ENCODE data around the gene PKN1.
A peak's percentile ranks its signal among the peaks of the same experiment; 100 is the strongest.

- TF ChIP-seq CTCF (CRISPR knock-in tag; IDR thresholded peaks at IDR 0.05) (peak; percentile 34), POLR2A (IDR thresholded peaks at IDR 0.05; ENCODE audit: insufficient read depth in 1 of 2, low read depth in 2 of 2, low read length in 2 of 2) (no peak), FOXA3 (CRISPR knock-in tag; IDR thresholded peaks at IDR 0.05) (no peak), THAP11 (CRISPR knock-in tag; IDR thresholded peaks at IDR 0.05) (no peak), NR2F6 (IDR thresholded peaks at IDR 0.05) (no peak), NR2F6 (CRISPR knock-in tag; IDR thresholded peaks at IDR 0.05) (no peak), EED (CRISPR knock-in tag; IDR thresholded peaks at IDR 0.05) (no peak), ARNTL (CRISPR knock-in tag; IDR thresholded peaks at IDR 0.05) (no peak), KAT7 (CRISPR knock-in tag; IDR thresholded peaks at IDR 0.05; ENCODE audit: borderline replicate concordance) (no peak), ZNF234 (CRISPR knock-in tag; conservative IDR thresholded peaks at IDR 0.05) (no peak), ATF2 (CRISPR knock-in tag; IDR thresholded peaks at IDR 0.05) (no peak)
- TF ChIP-seq, protein P1, sequence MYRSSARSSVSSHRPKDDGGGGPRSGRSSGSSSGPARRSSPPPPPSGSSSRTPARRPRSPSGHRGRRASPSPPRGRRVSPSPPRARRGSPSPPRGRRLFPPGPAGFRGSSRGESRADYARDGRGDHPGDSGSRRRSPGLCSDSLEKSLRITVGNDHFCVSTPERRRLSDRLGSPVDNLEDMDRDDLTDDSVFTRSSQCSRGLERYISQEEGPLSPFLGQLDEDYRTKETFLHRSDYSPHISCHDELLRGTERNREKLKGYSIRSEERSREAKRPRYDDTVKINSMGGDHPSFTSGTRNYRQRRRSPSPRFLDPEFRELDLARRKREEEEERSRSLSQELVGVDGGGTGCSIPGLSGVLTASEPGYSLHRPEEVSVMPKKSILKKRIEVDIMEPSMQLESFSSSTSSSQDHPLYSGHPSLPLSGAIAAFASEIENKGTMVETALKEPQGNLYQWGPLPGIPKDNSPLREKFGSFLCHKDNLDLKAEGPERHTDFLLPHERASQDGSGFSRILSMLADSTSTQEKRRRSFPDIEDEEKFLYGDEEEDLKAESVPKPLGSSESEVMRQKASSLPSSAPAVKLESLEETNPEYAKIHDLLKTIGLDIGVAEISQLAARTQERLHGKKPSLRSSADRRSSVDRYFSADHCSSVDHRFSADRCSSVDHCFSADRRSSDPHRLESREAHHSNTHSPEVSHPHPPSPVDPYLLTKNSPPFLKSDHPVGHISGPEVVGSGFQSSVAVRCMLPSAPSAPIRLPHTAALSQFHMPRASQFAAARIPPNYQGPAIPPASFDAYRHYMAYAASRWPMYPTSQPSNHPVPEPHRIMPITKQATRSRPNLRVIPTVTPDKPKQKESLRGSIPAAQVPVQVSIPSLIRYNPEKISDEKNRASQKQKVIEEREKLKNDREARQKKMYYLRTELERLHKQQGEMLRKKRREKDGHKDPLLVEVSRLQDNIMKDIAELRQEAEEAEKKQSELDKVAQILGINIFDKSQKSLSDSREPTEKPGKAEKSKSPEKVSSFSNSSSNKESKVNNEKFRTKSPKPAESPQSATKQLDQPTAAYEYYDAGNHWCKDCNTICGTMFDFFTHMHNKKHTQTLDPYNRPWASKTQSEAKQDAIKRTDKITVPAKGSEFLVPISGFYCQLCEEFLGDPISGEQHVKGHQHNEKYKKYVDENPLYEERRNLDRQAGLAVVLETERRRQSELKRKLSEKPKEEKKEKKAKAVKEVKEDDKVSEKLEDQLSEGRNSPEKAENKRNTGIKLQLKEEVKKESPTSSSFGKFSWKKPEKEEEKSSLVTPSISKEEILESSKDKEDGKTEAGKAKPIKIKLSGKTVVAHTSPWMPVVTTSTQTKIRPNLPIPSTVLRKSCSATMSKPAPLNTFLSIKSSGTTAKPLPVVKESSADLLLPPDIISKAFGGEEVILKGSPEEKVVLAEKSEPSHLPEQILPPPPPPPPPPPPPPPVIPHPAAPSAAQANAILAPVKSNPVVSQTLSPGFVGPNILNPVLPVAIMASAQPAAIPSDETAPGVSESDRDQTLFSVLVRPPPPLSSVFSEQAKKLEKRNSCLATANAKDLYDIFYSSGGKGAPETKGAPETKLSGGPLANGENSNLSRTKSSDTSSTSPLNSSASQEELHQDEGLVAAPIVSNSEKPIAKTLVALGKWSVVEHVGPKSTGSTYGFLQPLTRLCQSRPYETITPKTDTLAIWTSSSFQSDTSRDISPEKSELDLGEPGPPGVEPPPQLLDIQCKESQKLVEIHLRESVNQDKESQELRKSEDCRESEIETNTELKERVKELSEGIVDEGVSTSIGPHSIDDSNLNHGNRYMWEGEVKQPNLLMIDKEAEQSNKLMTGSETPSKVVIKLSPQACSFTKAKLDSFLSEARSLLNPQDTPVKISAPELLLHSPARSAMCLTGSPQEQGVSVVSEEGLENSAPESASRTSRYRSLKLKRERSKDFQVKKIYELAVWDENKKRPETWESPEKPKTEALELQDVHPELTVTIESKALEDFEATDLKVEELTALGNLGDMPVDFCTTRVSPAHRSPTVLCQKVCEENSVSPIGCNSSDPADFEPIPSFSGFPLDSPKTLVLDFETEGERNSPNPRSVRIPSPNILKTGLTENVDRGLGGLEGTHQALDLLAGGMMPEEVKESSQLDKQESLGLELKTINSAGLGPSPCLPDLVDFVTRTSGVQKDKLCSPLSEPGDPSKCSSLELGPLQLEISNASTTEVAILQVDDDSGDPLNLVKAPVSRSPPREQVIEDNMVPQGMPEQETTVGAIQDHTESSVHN (CRISPR knock-in tag; IDR thresholded peaks at IDR 0.05), result no peak
- TF ChIP-seq, protein P2, sequence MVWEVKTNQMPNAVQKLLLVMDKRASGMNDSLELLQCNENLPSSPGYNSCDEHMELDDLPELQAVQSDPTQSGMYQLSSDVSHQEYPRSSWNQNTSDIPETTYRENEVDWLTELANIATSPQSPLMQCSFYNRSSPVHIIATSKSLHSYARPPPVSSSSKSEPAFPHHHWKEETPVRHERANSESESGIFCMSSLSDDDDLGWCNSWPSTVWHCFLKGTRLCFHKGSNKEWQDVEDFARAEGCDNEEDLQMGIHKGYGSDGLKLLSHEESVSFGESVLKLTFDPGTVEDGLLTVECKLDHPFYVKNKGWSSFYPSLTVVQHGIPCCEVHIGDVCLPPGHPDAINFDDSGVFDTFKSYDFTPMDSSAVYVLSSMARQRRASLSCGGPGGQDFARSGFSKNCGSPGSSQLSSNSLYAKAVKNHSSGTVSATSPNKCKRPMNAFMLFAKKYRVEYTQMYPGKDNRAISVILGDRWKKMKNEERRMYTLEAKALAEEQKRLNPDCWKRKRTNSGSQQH (CRISPR knock-in tag; IDR thresholded peaks at IDR 0.05; ENCODE audit: low read depth), result no peak
Observed at GRCh38 chr19:14516048-14516534, 83.0 kb downstream of the PKN1 start.

All from HepG2 (cell line).